Choroid plexus epithelial cell (primary cell): ENCODE measurements around the gene CNGA2.

ENCODE experiments used
- DNase-seq: peaks from one replicate; pipeline ENCODE4 v3.0.0-alpha.2; 2010; ENCODE audit warnings: low read depth
- H3K4me3 ChIP-seq: 2 replicates; pipeline ENCODE4 v1.5.1; 2011; ENCODE audit warnings: low read depth, mild to moderate bottlenecking, control low read depth, low read length, moderate library complexity
- TF ChIP-seq, protein P1 (sequence below): conservative IDR thresholded peaks from 2 replicates; pipeline ENCODE4 v1.5.1; 2011; ENCODE audit warnings: low read depth, mild to moderate bottlenecking, control low read depth, inconsistent platforms, low read length, moderate library complexity

CNGA2 gene

DNA sequence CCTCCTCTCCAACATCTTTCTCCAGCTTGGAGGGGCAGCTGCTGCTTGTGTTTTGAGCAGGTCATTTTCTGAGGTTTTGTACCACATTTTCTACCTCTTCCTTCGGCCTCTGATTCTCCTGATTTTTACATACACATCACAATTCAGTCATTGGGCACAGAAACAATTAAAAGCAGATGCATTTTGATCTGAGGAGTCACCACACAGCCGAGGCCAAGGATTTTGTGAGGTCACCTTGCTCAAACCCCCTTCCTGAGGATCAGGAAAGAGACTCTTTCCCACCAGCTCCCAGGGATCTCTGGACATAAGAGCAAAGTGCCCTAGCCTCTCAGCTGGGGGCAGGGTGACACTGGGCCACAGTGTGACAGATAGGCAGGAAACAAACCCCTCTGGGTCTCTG, 24.1 kb upstream of the CNGA2 start:
- no peak overlapping the region for H3K4me3 ChIP-seq
- TF ChIP-seq, protein P1, sequence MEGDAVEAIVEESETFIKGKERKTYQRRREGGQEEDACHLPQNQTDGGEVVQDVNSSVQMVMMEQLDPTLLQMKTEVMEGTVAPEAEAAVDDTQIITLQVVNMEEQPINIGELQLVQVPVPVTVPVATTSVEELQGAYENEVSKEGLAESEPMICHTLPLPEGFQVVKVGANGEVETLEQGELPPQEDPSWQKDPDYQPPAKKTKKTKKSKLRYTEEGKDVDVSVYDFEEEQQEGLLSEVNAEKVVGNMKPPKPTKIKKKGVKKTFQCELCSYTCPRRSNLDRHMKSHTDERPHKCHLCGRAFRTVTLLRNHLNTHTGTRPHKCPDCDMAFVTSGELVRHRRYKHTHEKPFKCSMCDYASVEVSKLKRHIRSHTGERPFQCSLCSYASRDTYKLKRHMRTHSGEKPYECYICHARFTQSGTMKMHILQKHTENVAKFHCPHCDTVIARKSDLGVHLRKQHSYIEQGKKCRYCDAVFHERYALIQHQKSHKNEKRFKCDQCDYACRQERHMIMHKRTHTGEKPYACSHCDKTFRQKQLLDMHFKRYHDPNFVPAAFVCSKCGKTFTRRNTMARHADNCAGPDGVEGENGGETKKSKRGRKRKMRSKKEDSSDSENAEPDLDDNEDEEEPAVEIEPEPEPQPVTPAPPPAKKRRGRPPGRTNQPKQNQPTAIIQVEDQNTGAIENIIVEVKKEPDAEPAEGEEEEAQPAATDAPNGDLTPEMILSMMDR, result no peak
- DNase-seq, result no peak

DNA sequence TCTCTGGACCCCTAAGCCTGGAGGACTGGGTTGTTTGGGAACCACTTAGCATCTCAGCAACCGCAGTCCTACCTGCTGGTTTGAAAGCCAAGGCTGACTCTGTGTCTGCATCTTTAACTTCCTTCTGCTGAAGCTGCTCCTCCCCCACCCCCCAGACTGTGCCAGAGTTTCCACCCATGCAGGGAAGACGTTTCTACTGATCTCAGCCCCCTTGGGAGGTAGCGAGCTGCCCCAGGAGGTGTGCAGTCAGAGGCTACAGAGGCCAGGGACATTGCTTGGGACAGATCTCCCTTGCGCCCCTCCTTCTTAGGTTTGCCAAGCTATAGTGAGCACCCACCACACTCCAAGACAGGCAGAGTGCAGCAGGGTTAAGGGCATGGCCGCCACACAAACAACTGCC, 23.4 kb upstream of the CNGA2 start:
- TF ChIP-seq, protein P1, result no peak
- H3K4me3 ChIP-seq, result no peak overlapping the region
- DNase-seq, result no peak

DNA sequence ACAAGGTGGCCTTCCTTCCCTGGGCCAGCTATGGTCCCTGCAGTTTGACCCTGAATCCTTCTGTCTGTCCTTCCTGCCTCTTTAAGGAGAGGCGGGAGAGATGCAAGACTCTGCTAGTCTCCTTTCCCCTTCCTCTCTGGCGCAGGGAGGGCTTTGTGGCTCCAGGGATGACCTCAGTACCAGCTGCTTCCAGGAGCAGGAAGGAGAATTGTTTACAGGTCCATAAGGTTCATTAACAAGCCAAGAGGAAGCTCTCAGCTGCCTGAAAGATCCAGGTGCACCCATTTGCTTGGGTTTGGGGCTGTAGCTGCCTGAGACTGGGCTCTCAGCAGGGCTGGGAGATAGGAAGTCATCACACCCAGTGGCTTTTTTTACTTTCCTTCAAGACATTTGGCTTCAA, 22.8 kb upstream of the CNGA2 start:
- TF ChIP-seq, protein P1, result no peak

DNA sequence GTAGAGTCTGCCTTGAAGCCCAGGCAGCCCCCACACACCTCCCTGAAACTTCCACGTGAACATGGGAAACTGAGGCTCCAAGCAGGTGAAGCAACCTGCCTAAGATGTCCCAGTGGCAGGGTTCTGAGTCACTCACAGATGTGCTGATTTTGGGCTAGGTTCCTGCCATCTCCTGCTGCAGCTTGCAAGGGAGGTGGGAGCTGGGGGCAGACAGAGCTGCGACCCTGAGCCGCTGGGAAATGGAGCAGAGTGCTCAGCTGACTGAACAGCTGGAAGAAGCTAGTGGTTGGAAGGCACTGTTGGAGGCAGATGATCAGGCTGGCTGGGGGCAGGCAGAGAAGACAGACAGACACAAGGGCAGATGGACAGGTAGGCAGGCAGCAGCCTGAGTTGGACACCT, 22.3 kb upstream of the CNGA2 start:
- TF ChIP-seq, protein P1, result no peak
- no peak overlapping the region for H3K4me3 ChIP-seq
- no peak for DNase-seq

More for the DNA sequence above, 22.8 kb upstream of the CNGA2 start:
- DNase-seq, result no peak
- H3K4me3 ChIP-seq, result no peak overlapping the region

DNA sequence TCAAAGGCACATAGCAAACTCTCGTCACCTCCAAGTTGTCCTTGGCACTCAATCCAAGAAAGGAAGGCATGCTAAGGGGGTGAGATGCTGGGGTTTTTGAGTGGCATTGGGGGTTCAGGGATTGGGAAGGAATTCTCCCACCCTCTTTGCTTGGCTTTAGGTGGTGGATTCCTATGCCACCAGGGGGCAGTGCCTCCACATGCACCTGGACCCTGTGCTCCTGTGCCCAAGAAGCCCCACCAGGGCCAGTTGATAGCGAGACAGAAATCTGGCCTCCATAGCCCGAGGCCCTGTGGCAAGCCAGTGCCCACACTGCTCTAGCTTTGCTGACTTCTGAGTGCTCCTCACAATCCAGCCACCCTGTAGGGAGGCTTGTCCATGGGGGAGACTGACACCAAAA, 20.7 kb upstream of the CNGA2 start:
- TF ChIP-seq, protein P1, result peak; percentile 53
- peak; percentile 11 for DNase-seq
- H3K4me3 ChIP-seq, result no peak overlapping the region

DNA sequence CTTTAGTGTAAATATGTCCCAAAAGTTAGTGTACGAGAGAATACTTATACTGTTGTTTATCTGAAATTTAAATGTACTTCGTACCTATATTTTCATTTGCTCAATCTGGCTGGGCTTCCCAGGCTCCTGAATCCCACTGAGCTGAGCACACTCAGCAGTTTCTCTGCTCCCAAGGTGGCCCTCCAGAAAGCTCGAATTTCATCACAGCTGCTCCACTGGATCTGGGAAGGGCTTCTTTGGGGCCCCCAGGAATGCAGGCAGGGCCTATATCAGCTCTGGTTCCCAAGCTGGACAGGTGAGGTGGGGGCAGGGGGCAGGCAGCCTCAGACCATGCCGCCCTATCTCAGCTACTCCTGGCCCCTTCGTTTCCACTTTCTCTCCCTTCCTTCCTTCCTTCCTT, 20.2 kb upstream of the CNGA2 start:
- H3K4me3 ChIP-seq, result no peak overlapping the region
- no peak for DNase-seq
- TF ChIP-seq, protein P1, result no peak

DNA sequence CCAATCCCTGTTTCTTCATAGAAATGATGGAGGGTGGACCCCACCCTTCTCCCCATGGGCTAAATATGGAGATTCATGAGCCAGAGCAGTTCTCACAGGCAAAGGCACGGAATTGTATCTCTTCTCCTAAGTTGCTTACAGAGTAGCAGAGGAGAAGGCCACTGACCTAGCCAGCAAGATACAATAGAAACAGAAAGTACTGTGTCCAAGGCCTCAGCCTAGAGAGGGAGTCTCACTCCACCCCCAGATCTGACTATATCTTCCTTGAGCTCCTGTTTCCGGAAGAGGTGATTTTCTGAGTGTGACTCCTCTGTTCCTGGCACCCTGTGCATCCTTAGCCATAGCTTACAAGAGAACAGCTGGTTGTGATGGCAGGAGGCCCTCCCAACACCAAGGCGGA, 18.8 kb upstream of the CNGA2 start, which contains the start of gene FATE1:
Gene FATE1, plus strand, starts transcription at position 284 of the 400 bp plus-strand sequence. Its CDS starts 85 bp downstream, at position 369.
- TF ChIP-seq, protein P1, result no peak
- DNase-seq, result no peak
- H3K4me3 ChIP-seq, result no peak within 1 kb of the TSS
